Stimulated activated CD8-positive, alpha-beta memory T cell treated with anti-CD3 and anti-CD28 coated beads, Interleukin-7, amount 100 ng/mL, for 24 hours (primary cell): ENCODE data around the gene ARHGEF4.
"Not testable (repeated sequence)": the region's sequence is repeated elsewhere in the genome, so short reads cannot be mapped to it uniquely, and the experiment has no call there.

Experiments used
- DNase-seq: peaks from one replicate; pipeline ENCODE4 v3.0.0-alpha.2; 2020; ENCODE audit warnings: low read depth

Gene ARHGEF4

GRCh38 chr2:130890941-130891669 is 54.4 kb downstream of the ARHGEF4 start:
- DNase-seq = no peak

- DNase-seq = no peak
These were observed 55.3 kb downstream of the ARHGEF4 start for GRCh38 chr2:130891966-130892365.

- no peak for DNase-seq
These were observed 56.4 kb downstream of the ARHGEF4 start for GRCh38 chr2:130892793-130893785.

- DNase-seq = no peak
These were observed 57.7 kb downstream of the ARHGEF4 start for GRCh38 chr2:130894326-130894942.

GRCh38 chr2:130896813-130897212 is 60.1 kb downstream of the ARHGEF4 start:
- no peak for DNase-seq

- no peak for DNase-seq
These were observed 61.8 kb downstream of the ARHGEF4 start for GRCh38 chr2:130898553-130898952.

- DNase-seq = no peak
These were observed 62.6 kb downstream of the ARHGEF4 start for GRCh38 chr2:130899306-130899705.

GRCh38 chr2:130901061-130901460 is 64.3 kb downstream of the ARHGEF4 start:
- no peak for DNase-seq

- DNase-seq = not testable (repeated sequence)
These were observed 64.9 kb downstream of the ARHGEF4 start for GRCh38 chr2:130901626-130902025.

GRCh38 chr2:130908832-130909231 is 72.1 kb downstream of the ARHGEF4 start:
- DNase-seq = no peak

GRCh38 chr2:130910931-130911330 is 74.2 kb downstream of the ARHGEF4 start:
- DNase-seq = no peak

GRCh38 chr2:130911482-130911881 is 74.8 kb downstream of the ARHGEF4 start:
- no peak for DNase-seq

- no peak for DNase-seq
These were observed 75.3 kb downstream of the ARHGEF4 start for GRCh38 chr2:130911996-130912395.

GRCh38 chr2:130912471-130912870 is 75.8 kb downstream of the ARHGEF4 start:
- no peak for DNase-seq

GRCh38 chr2:130913891-130914290 is 77.2 kb downstream of the ARHGEF4 start:
- no peak for DNase-seq

- no peak for DNase-seq
These were observed 78.4 kb downstream of the ARHGEF4 start for GRCh38 chr2:130915149-130915548.

- no peak for DNase-seq
These were observed 79.1 kb downstream of the ARHGEF4 start for GRCh38 chr2:130915595-130916437.

- DNase-seq = no peak
These were observed 79.7 kb downstream of the ARHGEF4 start for GRCh38 chr2:130916438-130916705.

GRCh38 chr2:130917006-130917688 is 80.4 kb downstream of the ARHGEF4 start:
- no peak for DNase-seq

- no peak for DNase-seq
These were observed 81.7 kb downstream of the ARHGEF4 start for GRCh38 chr2:130918393-130918792.
